ENCODE measurements around the gene AWAT1.

The AWAT1 gene

GRCh38 chrX:70247252-70247651 is 12.8 kb downstream of the AWAT1 start:
- DNase-seq (ENCODE audit: low read depth) = no peak
- no peak overlapping the region for H3K4me3 ChIP-seq (ENCODE audit: control insufficient read depth, low read depth, low read length)
- no peak for TF ChIP-seq CTCF (IDR thresholded peaks at IDR 0.05; ENCODE audit: control insufficient read depth, insufficient read depth, low read depth, low read length, missing control alignments)

- TF ChIP-seq CTCF (IDR thresholded peaks at IDR 0.05; ENCODE audit: control insufficient read depth, insufficient read depth, low read depth, low read length, missing control alignments) = no peak
- no peak for DNase-seq (ENCODE audit: low read depth)
- H3K4me3 ChIP-seq (ENCODE audit: control insufficient read depth, low read depth, low read length) = no peak overlapping the region
Observed at GRCh38 chrX:70252491-70252890, 18.0 kb downstream of the AWAT1 start.

GRCh38 chrX:70253377-70254062 is 19.1 kb downstream of the AWAT1 start:
- DNase-seq (ENCODE audit: low read depth) = no peak
- no peak overlapping the region for H3K4me3 ChIP-seq (ENCODE audit: control insufficient read depth, low read depth, low read length)
- TF ChIP-seq CTCF (IDR thresholded peaks at IDR 0.05; ENCODE audit: control insufficient read depth, insufficient read depth, low read depth, low read length, missing control alignments) = no peak

- H3K4me3 ChIP-seq (ENCODE audit: control insufficient read depth, low read depth, low read length) = no peak overlapping the region
- no peak for TF ChIP-seq CTCF (IDR thresholded peaks at IDR 0.05; ENCODE audit: control insufficient read depth, insufficient read depth, low read depth, low read length, missing control alignments)
- DNase-seq (ENCODE audit: low read depth) = no peak
Observed at GRCh38 chrX:70254063-70254400, 19.6 kb downstream of the AWAT1 start.

GRCh38 chrX:70254909-70255308 is 20.5 kb downstream of the AWAT1 start:
- no peak overlapping the region for H3K4me3 ChIP-seq (ENCODE audit: control insufficient read depth, low read depth, low read length)
- no peak for DNase-seq (ENCODE audit: low read depth)
- no peak for TF ChIP-seq CTCF (IDR thresholded peaks at IDR 0.05; ENCODE audit: control insufficient read depth, insufficient read depth, low read depth, low read length, missing control alignments)

GRCh38 chrX:70255452-70255851 is 21.0 kb downstream of the AWAT1 start:
- no peak overlapping the region for H3K4me3 ChIP-seq (ENCODE audit: control insufficient read depth, low read depth, low read length)
- no peak for TF ChIP-seq CTCF (IDR thresholded peaks at IDR 0.05; ENCODE audit: control insufficient read depth, insufficient read depth, low read depth, low read length, missing control alignments)
- no peak for DNase-seq (ENCODE audit: low read depth)
